ENCODE measurements around the gene COA3.

- peak; percentile 24; the same call in 1 of the 2 replicates for TF ChIP-seq CTCF (IDR thresholded peaks at IDR 0.05)
- TF ChIP-seq FOXJ3 (CRISPR knock-in tag; IDR thresholded peaks at IDR 0.05), result no peak
- peak; percentile 99 for TF ChIP-seq POLR2AphosphoS5 (IDR thresholded peaks at IDR 0.05; ENCODE audit: low read depth, low read length)
- TF ChIP-seq EP300 (IDR thresholded peaks at IDR 0.05; ENCODE audit: borderline replicate concordance in 1 of 2, low read depth in 1 of 2, low read length in 1 of 2), result peak in 1 of 2 experiments; percentile 35; a peak in 1 of 4 replicates
- TF ChIP-seq MAX (IDR thresholded peaks at IDR 0.05; ENCODE audit: low read depth), result peak; percentile 82
- TF ChIP-seq GABPA (IDR thresholded peaks at IDR 0.05; ENCODE audit: low read depth), result peak; percentile 99
Measured at GRCh38 chr17:42773290-42774035, 25.0 kb downstream of the COA3 start, which contains the start of gene VPS25.

All from SK-N-SH (cell line).